ENCODE data around the gene REX1BD. TPM values are rescaled to one million over a fixed set of nuclear protein-coding genes. Genes with fewer than 3 reads are reported as not detected.

The REX1BD gene
- total and polyA plus RNA-seq, 2 of the 8 experiments (the other 6 are each of a cell fraction or from before 2014, with no cell fraction given): 56.8 to 62.7 TPM

DNA sequence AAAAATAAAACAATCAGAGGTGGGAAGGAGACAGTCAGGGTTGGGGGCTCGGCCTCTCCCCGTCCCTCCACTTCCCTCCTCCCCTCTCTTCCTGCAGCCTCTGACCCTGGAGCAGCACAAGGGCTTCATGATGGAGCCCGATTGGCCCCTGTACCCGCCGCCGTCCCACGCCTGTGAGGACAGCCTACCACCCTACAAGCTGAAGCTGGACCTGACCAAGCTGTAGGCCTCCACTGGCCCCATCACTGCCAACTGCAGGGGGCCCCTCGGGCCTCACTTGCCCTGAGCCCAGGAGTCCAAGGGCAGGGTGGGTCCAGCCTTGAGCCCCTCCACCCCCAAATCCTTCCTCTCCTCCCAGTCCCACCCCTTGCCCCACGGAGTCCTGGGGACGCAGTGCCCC lies 31.7 kb downstream of the REX1BD start (continued):
- no peak for TF ChIP-seq SIX5 (IDR thresholded peaks at IDR 0.05; ENCODE audit: low read depth, low read length)
- no peak for TF ChIP-seq BRCA1 (IDR thresholded peaks at IDR 0.05; ENCODE audit: low read depth, low read length)
- no peak for TF ChIP-seq TBP (IDR thresholded peaks at IDR 0.05; ENCODE audit: low read depth, low read length)
- no peak for TF ChIP-seq SRF (IDR thresholded peaks at IDR 0.05; ENCODE audit: low read depth, low read length)
- TF ChIP-seq SIN3A (conservative IDR thresholded peaks at IDR 0.05 in 1 of 2, IDR thresholded peaks at IDR 0.05 in 1 of 2; ENCODE audit: low read depth in 1 of 2, low read length in 2 of 2): no peak
